Measurements from ENCODE around the gene ZFYVE28. TPM values are rescaled to one million over a fixed set of nuclear protein-coding genes. Genes with fewer than 3 reads are reported as not detected.

Gene ZFYVE28
- total and polyA plus RNA-seq, 10 of the 15 experiments (the other 5 are each of a cell fraction or from before 2014, with no cell fraction given), result 0.06 to 1.9 (median 0.22) TPM; not detected in 1

GRCh38 chr4:2418650-2419571 is 466 bp upstream of the ZFYVE28 start, which contains the start of gene CFAP99 (continued):
- TF ChIP-seq CUX1 (IDR thresholded peaks at IDR 0.05; ENCODE audit: insufficient replicate concordance, low read depth, low read length), result no peak
- TF ChIP-seq PKNOX1 (IDR thresholded peaks at IDR 0.05), result peak; percentile 17; the same call in 1 of the 2 replicates
- no peak for TF ChIP-seq NBN (IDR thresholded peaks at IDR 0.05)
- TF ChIP-seq MLLT1 (IDR thresholded peaks at IDR 0.05), result no peak
- no peak for TF ChIP-seq MYB (IDR thresholded peaks at IDR 0.05; ENCODE audit: borderline replicate concordance, low read depth, low read length)
- no peak for TF ChIP-seq HDAC2 (IDR thresholded peaks at IDR 0.05)
- no peak for TF ChIP-seq ZBTB4 (CRISPR knock-in tag; IDR thresholded peaks at IDR 0.05)
- no peak for TF ChIP-seq TCF7 (IDR thresholded peaks at IDR 0.05; ENCODE audit: borderline replicate concordance)
- TF ChIP-seq MTA3 (IDR thresholded peaks at IDR 0.05; ENCODE audit: borderline replicate concordance, low read length), result no peak
- no peak for TF ChIP-seq CBX3 (IDR thresholded peaks at IDR 0.05; ENCODE audit: borderline replicate concordance, low read depth)
- no peak for TF ChIP-seq KAT2A (conservative IDR thresholded peaks at IDR 0.05; ENCODE audit: control insufficient read depth, low read depth, low read length)
- TF ChIP-seq CBFB (IDR thresholded peaks at IDR 0.05; ENCODE audit: low read depth), result no peak
- no peak for TF ChIP-seq HSF1 (IDR thresholded peaks at IDR 0.05; ENCODE audit: low read depth, low read length)
- TF ChIP-seq FOXM1 (IDR thresholded peaks at IDR 0.05; ENCODE audit: low read depth, low read length), result no peak

Data from GM12878 (cell line).